Heart left ventricle (tissue), 13 donors: ENCODE measurements around the gene ZNF397.

Source experiments
- CTCF ChIP-seq, 12 donors: fragments of 200-600 bp; sonication (generic) in 4 of 12; IDR thresholded peaks; one replicate each; pipeline versions ENCODE4 v1.5.0 to v1.8.0; 2018 to 2022; ENCODE audit warnings: antibody characterized with exemption in 12 of 12, mild to moderate bottlenecking in 5 of 12
- POLR2A ChIP-seq, 2 donors: fragments of 450-650 bp; IDR thresholded peaks; one replicate each; pipeline ENCODE4 v1.6.1; 2017; ENCODE audit warnings: antibody characterized with exemption in 2 of 2, mild to moderate bottlenecking in 2 of 2, moderate library complexity in 2 of 2
- donor health status: ischemic (EF 13 %, LVEDD 7.1; RV severe dilation, severe dysfunction).
- donor health status: DM: no; HTN: yes; CAD: no.
- donor health status: DM: no; HTN: no; CAD: no.
- donor health status: ischemic (EF 25% LVEDD 6.9; RV normal size, moderate dysfunction).
- donor health status: ischemic (EF 25% LVEDD 5.7; RV mildly dilated, moderate dysfunction).
- donor health status: ischemic (EF 35%, LVEDD 5.7; RV mildly dilated, moderate dysfunction).
- donor health status: nonischemic (EF 11% LVEDD 7.7; RV severe dilation, severe dysfunction).
- donor health status: DM: yes; HTN: yes; CAD: no.
- donor health status: PGD.
- donor health status: ischemic (EF 29% LVEDD 5.4; RV normal size, mild dysfunction).
- donor health status: nonischemic (EF 23%, LVEDD 6.1; RV moderate dilation, normal function).

DNA sequence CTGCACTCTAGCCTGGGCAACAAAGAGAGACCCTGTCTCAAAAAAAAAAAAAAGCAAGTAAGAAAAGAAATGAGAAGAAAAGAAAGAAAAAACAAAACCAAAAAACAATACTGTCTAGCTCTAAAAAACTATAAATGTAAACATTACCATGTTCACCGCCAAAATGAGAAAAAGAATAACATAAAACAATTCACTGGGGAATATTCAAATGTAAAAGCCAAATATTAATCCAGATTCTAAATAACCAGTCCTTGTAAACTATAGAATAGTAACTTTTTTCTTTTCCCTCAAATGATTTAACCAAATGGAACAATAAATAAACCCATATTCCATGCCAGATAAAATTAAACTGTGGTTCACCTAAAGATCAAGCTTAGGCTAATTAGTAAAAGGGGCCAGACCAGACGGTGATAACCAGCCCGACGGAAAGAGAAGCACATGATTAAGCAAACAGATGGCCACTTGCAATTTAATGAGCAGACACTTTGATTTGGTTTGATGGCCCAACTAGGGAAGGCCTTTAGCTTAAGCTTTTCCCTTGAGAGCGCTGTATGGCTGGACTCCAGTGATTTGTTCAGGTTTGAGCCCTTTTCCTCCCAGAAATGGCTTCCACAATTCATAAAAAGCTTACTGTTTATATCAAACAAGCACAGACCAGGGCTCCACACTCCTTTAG lies 39.4 kb upstream of the ZNF397 start:
- no peak for TF ChIP-seq CTCF (IDR thresholded peaks at IDR 0.05)
- TF ChIP-seq POLR2A (IDR thresholded peaks at IDR 0.05): no peak
